Prostate gland (tissue), 2 donors: Measurements from ENCODE around the gene AHSP. TPM values are rescaled to one million over a fixed set of nuclear protein-coding genes. Genes with fewer than 3 reads are reported as not detected.
"Not testable (repeated sequence)": the region's sequence is repeated elsewhere in the genome, so short reads cannot be mapped to it uniquely, and the experiment has no call there.

Source experiments
- DNase-seq: peaks from one replicate; pipeline ENCODE4 v3.0.0-alpha.2; 2019; ENCODE audit warnings: low spot score
- H3K27ac ChIP-seq, 2 donors: fragments of 200-600 bp; sonication (generic); 2 replicates each; pipeline ENCODE4 v1.5.1; 2017 to 2019
- H3K27me3 ChIP-seq: fragments of 200-600 bp; sonication (generic); replicated peaks from 2 replicates; pipeline ENCODE4 v1.5.1; 2019; ENCODE audit not compliant: insufficient read depth
- H3K36me3 ChIP-seq, 2 donors: fragments of 200-600 bp; sonication (generic); 1 replicate in 1 of 2; 2 replicates in 1 of 2; pipeline versions ENCODE4 v1.5.1 to v1.8.1; 2017 to 2019
- H3K4me1 ChIP-seq: fragments of 200-600 bp; sonication (generic); replicated peaks from 2 replicates; pipeline ENCODE4 v1.5.1; 2019
- H3K4me3 ChIP-seq, 2 donors: fragments of 200-600 bp; sonication (generic); 2 replicates each; pipeline ENCODE4 v1.5.1; 2017 to 2019
- H3K9me3 ChIP-seq: fragments of 200-600 bp; sonication (generic); 2 replicates; pipeline ENCODE4 v1.5.1; 2017
- POLR2A ChIP-seq: fragments of 450-650 bp; IDR thresholded peaks from one replicate; pipeline ENCODE4 v1.6.1; 2016; ENCODE audit warnings: antibody characterized with exemption, mild to moderate bottlenecking
- POLR2AphosphoS5 ChIP-seq: sonication (generic); formaldehyde crosslinking; IDR thresholded peaks from one replicate; pipeline ENCODE4 v1.6.1; 2017; ENCODE audit warnings: antibody characterized with exemption
- WGBS: methylation state at CpG from one replicate; pipeline ENCODE4 v1.1.5; 2018; 5-methylcytosine and 5-hydroxymethylcytosine counted together
- intact Hi-C: fragments of 100-400 bp; cut with DNase I; formaldehyde crosslinking; loops from one replicate; pipeline ENCODE4 v1.14.2; 2022
- total RNA-seq, 2 donors: library from RNA; depleted of rRNA; stranded (reverse); fragments of >200 nt; gene quantifications; one replicate each; pipeline ENCODE4 v1.1.0, GENCODE V29; 2016
- TF ChIP-seq, protein P1 (sequence below), 4 experiments: fragments of 200-600 bp in 2 of 4; fragments of 450-650 bp in 2 of 4; sonication (generic) in 2 of 4; IDR thresholded peaks; 1 replicate in 3 of 4; 2 replicates in 1 of 4; pipeline ENCODE4 v1.5.1; 2016 to 2019; ENCODE audit warnings: antibody characterized with exemption in 4 of 4, mild to moderate bottlenecking in 2 of 4, moderate library complexity in 2 of 4

AHSP gene
- total RNA-seq, 2 donors from 2014 or later, result not detected

DNA sequence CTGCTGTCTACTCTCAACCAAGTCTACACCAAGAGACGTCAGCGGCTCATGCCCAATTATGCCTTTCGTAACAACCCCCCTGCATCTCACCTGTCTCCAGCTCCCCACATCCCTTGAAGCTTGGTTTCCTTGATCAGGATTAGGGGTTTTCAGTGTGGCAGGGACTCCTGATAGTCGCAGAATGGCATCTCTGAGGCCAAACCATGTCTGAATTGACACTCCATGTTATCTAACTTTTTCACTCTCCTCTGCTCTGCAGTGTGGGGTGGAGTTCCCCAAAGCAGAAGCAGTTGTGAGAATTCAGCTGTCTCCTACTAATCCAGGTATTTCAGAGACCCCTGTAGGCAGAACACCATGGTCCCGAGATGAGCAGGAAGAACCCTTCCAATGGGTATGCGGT is 5.6 kb upstream of the AHSP start:
- no peak overlapping the region for H3K4me3 ChIP-seq
- TF ChIP-seq, protein P1, sequence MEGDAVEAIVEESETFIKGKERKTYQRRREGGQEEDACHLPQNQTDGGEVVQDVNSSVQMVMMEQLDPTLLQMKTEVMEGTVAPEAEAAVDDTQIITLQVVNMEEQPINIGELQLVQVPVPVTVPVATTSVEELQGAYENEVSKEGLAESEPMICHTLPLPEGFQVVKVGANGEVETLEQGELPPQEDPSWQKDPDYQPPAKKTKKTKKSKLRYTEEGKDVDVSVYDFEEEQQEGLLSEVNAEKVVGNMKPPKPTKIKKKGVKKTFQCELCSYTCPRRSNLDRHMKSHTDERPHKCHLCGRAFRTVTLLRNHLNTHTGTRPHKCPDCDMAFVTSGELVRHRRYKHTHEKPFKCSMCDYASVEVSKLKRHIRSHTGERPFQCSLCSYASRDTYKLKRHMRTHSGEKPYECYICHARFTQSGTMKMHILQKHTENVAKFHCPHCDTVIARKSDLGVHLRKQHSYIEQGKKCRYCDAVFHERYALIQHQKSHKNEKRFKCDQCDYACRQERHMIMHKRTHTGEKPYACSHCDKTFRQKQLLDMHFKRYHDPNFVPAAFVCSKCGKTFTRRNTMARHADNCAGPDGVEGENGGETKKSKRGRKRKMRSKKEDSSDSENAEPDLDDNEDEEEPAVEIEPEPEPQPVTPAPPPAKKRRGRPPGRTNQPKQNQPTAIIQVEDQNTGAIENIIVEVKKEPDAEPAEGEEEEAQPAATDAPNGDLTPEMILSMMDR (IDR thresholded peaks at IDR 0.05), result no peak
- TF ChIP-seq POLR2AphosphoS5 (no peak), POLR2A (no peak)
- 93% methylated on average over 6 of the region's 6 CpGs for WGBS
- H3K9me3 ChIP-seq, result no peaks in the 10 kb centered on the region
- H3K4me1 ChIP-seq, result no peaks in the 10 kb centered on the region
- no peaks in the 10 kb centered on the region for H3K27me3 ChIP-seq
- H3K27ac ChIP-seq, result no peak overlapping the region
- intact Hi-C loops, result no loop called here
- DNase-seq, result no peak
- no peaks in the 10 kb centered on the region for H3K36me3 ChIP-seq

DNA sequence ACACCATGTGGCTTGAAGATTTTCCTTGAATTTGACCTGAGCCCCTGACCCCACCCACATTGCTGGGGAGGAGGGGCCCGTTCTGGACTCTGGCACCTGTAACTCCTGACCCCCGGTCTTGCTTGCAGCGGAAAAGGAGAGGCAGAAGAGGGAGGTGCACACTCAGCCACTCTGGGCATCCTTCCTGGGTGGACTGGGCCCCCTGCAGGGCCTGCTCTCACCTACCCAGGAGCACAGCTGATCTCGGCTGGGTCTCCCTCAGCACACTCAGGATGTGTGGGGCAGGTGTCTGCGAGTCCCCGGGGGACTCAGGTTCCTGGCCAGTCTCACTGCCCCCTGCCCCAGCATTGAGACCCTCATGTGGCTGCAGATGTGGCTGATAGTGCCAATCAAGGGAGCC is 3.9 kb upstream of the AHSP start:
- DNase-seq, H3K4me1 ChIP-seq, H3K27ac ChIP-seq, H3K9me3 ChIP-seq, H3K27me3 ChIP-seq, H3K4me3 ChIP-seq, H3K36me3 ChIP-seq, intact Hi-C loops: not testable (repeated sequence)
- 85% methylated on average over 4 of the region's 6 CpGs for WGBS

DNA sequence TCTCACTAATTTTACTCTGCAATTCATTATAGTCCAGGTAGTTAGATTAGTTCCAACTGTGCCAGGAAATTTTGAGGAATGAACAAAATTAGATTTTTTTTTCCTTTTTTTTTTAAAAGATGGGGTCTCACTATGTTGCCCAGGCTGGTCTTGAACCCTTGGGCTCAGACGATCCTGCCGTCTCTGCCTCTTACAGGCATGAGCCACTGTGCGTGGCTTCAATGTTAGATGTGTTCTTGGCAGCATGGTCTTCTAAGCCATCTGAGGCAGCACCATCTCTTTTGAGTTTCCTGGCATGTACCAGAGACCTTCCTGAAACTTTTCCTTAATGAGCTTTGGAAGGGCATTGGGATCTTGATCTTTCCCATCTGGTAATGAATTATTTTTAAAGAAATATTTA is 2.6 kb upstream of the AHSP start:
- TF ChIP-seq POLR2AphosphoS5, result no peak
- no peak for TF ChIP-seq POLR2A
- TF ChIP-seq, protein P1 (IDR thresholded peaks at IDR 0.05), result no peak
- Histone ChIP-seq H3K36me3 (no peaks in the 10 kb centered on the region), H3K27me3 (no peaks in the 10 kb centered on the region), H3K4me3 (no peak overlapping the region), H3K4me1 (no peaks in the 10 kb centered on the region), H3K27ac (no peak overlapping the region), H3K9me3 (no peaks in the 10 kb centered on the region)
- WGBS, result 90% methylated on average over 3 of the region's 3 CpGs
- intact Hi-C loops, result no loop called here
- DNase-seq, result no peak

DNA sequence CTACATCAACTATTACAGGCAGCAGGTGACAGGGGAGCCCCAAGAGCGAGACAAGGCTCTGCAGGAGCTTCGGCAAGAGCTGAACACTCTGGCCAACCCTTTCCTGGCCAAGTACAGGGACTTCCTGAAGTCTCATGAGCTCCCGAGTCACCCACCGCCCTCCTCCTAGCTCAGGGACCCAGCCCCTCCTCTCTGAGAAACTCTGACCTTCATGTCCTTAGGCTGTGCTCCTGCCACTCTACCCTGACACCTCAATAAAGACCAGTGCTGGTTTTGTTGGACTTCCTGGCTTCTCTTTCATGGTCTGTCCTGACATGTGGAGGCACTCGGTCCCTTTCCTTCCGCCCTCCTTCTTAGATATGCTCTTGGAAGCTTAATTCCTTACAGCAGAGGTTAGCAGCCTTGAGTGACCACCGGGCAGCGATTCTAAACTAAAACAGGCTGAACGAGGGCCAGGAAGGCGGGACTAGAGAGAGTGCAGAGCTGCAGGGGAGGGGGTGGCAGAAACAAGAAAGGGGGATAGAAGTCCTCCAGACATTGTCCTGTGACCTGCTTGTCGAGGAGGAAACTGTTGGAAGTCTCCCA is 915 bp downstream of the AHSP start:
- Histone ChIP-seq H3K27ac (no peak overlapping the region), H3K27me3 (no peaks in the 10 kb centered on the region), H3K9me3 (no peaks in the 10 kb centered on the region), H3K4me3 (no peak overlapping the region), H3K36me3 (no peaks in the 10 kb centered on the region), H3K4me1 (no peaks in the 10 kb centered on the region)
- no peak for DNase-seq
- WGBS, result 37% methylated on average over 11 of the region's 11 CpGs
- TF ChIP-seq POLR2A (no peak), POLR2AphosphoS5 (no peak)
- TF ChIP-seq, protein P1 (IDR thresholded peaks at IDR 0.05), result no peak
- intact Hi-C loops, result no loop called here

DNA sequence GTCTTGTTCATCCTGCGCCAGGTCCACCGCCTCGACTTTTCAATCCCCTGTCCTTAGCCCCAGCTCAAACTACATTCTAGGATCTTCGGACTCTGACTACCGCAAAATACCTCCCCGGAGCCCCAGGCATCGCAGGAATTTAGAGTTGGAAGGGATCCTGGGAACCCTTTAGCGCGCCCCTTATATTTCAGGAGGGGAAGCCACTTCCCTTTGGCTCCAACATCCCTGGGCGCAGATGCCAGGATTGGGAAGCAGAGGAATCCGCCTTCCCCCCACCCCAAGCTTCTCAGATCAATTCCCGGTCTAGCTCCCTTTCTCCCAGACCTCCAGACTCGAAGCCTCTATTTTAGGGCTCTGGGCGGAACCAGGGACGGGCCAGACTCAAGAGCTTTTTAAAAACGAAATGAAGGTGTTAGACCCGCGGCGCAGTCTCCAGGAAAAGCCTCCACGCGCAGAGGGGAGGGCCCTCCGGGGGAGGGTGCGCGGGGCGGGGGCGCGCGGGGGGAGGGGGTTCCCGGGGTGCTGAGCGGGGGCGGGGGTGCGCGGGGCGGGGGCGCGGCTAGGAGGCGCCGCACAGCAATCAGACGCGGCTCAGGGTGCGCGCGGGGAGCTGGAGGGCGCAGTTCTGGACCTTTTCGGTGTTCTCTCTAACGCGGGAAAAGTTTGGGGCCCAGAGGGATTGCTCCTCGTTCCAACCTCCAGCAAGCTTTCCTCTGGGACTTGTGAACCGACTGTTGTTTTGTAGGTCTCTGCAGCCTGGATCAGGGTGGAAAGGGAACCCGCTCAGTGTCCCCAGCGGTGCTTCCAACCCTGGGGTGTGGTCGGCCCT is 1.6 kb downstream of the AHSP start:
- Histone ChIP-seq H3K27me3 (no peaks in the 10 kb centered on the region), H3K4me3 (peak overlapping the region; percentile 14 to 31), H3K4me1 (no peaks in the 10 kb centered on the region), H3K27ac (no peak overlapping the region), H3K36me3 (no peaks in the 10 kb centered on the region), H3K9me3 (no peaks in the 10 kb centered on the region)
- no peak for DNase-seq
- 2% methylated on average over 37 of the region's 52 CpGs for WGBS
- intact Hi-C loops, result no loop called here
- TF ChIP-seq POLR2AphosphoS5, result no peak
- no peak for TF ChIP-seq POLR2A
- TF ChIP-seq, protein P1 (IDR thresholded peaks at IDR 0.05), result no peak
